HG03378 (cell line): ENCODE data around the gene ILK.
A peak's percentile ranks its signal among the peaks of the same experiment; 100 is the strongest.

Experiments
- ATAC-seq: cut with Tn5 transposase; IDR thresholded peaks from one replicate; pipeline ENCODE4 v1.9.1; 2021; ENCODE audit warnings: mild to moderate bottlenecking, moderate library complexity; ENCODE audit not compliant: unreplicated experiment

The ILK gene

GRCh38 chr11:6572215-6572614, 31.4 kb upstream of the ILK start:
- ATAC-seq = no peak

DNA sequence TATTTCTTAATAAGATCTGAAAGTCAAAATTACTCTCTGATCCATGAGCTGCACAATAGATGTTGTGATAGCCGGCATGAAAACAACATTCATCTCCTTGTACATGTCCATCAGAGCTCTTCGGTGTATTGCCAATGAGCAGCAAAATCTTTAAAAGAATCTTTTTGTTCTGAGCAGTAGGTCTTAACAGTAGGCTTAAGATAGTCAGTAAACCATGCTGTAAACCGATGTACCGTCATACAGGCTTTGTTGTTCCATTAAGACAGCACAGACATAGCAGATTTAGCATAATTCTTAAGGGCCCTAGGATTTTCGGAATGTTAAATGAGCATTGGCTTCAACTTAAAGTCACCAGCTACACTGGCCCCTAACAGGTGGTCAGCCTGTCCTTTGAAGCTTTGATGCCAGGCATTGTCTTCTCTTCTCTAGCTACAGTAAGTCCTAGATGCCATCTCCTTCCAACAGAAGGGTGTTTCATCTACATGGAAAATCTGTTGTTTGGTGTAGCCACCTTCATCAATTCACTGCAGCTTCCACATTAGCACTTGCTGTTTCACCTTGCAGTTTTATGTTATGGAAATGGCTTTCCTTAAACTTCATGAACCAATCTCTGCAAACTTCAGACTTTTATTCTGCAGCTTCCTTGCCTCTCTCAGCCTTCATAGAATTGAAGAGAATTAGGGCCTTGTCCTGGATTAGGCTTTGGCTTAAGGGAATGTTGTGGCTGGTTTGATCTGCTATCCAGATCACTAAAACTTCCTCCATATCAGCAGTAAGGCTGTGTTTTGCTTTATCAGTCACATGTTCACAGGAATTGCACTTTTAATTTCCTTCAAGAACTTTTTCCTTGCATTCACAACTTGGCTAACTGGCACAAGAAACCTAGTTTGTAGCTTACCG, 28.5 kb upstream of the ILK start:
- no peak for ATAC-seq

- no peak for ATAC-seq
These were observed 26.9 kb upstream of the ILK start for GRCh38 chr11:6576471-6577373.

- no peak for ATAC-seq
These were observed 25.4 kb upstream of the ILK start for GRCh38 chr11:6578134-6578533.

- ATAC-seq = no peak
These were observed 23.9 kb upstream of the ILK start for GRCh38 chr11:6579681-6580080.

- no peak for ATAC-seq
These were observed 20.0 kb upstream of the ILK start for GRCh38 chr11:6583584-6583983.

GRCh38 chr11:6584528-6584927, 19.0 kb upstream of the ILK start:
- ATAC-seq = no peak

DNA sequence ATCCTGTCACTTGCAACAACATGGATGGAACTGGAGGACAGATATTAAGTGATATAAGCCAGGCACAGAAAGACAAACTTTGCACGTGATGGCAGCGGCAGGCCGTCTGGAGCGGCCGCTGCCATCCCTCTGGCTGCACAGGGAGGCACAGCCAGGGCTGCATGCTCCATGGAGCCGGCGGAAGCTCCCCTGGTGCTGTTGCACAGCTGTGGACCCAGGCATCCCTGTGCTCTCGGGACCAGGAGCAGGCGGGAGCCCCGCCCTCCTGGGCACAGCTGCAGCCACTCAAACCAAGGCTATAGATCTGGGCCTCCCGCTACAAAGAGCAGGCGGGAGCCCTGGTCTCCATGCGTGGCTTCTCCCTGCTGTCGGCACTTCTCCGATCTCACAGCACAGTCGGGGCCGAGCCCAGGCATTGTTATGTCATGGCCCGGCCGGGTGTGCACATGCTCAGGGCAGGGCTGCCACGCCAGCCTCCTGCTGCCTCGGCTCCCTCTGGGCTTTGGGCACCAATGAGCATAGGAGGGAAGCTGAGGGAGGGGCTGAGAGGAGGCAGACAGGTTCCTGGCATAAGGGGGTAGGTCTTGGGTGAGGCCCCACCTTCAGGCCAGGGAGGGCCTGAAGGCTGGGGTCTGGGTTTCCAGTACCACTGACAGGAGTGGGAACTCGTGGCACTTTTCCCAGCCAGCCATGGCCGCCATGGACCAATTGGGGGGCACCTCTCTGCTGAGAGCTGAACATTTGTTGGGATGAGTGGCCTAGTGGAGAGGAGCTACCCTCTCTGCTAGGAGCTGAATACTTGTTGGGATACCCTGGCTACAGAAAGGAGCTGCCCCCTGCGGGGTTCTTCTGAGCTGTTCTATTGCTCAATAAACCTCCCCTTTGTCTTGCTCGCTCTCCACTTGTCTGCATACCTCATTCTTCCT, 16.9 kb upstream of the ILK start:
- no peak for ATAC-seq

DNA sequence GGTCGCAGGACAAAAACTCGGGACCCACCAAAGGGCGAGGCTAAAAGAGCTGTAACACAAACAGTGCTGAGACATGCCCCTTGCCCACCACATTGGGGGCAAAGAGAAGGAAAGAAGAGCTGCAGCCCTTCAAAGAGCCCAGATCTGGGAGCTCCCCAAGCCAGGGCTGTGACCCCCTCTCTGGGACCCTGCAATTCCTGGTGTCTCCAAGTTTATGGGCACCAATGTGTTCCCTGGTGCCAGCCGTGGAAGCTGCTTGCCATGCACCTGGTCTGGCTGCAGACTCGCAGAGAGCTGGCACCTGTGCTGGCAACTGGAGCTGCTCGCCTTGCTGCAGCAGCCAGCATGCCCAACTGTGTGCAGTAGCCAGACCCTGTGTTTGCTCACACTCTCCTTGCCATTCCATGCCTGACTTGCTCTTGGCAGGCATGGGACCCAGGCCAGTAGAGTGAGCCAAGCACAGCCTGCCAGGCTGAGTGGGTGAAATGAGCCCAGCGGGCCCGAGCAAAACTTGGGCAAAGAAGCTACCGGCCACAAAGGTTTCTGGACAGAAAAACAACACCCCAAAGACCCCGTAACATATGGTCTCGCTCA, 16.1 kb upstream of the ILK start:
- ATAC-seq = no peak

- no peak for ATAC-seq
These were observed 15.6 kb upstream of the ILK start for GRCh38 chr11:6588018-6588417.

GRCh38 chr11:6594142-6594768, 9.3 kb upstream of the ILK start:
- ATAC-seq = no peak

DNA sequence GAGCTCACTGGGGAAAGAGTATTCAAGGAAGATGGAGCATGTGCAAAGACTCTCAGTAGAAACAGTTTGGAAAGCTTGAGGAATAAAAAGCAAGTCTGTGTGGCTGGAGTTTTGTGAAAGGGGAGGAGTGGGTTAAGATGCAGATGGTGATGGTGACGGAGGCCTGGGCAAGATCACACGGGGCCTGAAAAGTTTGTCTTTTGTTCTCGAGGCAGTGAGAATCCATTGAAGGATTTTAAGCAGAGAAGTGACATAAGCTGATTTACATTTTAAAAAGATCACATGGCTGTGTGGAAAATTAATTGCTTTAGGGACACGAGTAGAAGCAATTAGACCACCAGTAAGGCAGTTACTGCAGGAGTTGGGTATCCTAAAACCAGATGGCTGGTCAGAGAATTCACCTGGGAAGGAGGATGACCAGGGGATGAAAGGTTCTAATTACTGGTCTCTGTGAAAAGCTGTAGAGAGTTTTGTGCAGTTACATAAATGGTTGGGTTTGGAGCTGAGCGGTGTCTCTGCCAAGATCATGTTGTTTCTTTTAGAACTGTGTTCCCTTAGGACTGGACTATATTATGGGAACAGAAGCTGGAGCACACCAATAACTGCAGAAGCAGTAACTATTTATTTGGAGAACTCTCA, 7.2 kb upstream of the ILK start:
- no peak for ATAC-seq

GRCh38 chr11:6598555-6598954, 5.0 kb upstream of the ILK start:
- no peak for ATAC-seq

DNA sequence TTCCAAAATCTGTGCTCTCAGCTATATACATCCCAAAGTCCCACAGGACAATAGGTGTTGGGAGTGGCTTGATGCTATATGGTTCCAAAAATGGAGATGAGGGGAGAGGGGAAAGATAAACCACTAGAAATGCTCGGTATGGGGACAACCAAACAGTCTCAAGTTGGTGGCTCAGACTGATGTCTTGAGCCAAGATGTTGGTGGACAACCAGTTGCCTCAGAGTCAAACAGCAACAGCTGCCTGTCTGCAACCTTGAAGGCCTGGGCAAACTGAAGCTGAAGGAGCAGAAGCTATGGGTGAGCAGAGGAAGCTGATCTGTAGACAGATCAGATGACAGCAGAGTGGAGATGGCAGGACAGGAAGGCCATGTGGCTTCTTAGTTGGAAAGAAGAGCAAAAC, 4.1 kb upstream of the ILK start:
- ATAC-seq = no peak

- ATAC-seq = no peak
These were observed 3.6 kb upstream of the ILK start for GRCh38 chr11:6599881-6600390.

DNA sequence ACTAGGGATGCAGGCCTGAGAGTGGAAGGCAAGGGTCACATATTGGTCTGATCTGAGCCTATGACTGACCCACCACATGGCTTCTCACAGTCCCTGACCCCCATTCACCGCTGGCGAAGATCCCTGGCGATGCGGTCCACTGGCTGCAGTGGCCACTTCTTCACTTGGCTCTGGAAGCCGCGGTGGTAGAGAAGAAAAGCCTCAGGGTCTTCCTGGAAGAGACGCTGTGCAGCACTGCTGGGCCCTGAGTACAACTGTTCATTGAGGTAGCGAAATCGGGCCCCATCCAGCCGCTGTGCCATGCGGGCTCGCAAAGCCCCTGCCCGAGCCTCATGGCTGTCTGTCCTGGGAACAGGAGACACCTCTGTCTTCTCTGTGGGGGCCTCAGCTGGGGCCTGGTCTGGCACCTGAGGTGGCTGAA, 2.5 kb upstream of the ILK start:
- no peak for ATAC-seq

DNA sequence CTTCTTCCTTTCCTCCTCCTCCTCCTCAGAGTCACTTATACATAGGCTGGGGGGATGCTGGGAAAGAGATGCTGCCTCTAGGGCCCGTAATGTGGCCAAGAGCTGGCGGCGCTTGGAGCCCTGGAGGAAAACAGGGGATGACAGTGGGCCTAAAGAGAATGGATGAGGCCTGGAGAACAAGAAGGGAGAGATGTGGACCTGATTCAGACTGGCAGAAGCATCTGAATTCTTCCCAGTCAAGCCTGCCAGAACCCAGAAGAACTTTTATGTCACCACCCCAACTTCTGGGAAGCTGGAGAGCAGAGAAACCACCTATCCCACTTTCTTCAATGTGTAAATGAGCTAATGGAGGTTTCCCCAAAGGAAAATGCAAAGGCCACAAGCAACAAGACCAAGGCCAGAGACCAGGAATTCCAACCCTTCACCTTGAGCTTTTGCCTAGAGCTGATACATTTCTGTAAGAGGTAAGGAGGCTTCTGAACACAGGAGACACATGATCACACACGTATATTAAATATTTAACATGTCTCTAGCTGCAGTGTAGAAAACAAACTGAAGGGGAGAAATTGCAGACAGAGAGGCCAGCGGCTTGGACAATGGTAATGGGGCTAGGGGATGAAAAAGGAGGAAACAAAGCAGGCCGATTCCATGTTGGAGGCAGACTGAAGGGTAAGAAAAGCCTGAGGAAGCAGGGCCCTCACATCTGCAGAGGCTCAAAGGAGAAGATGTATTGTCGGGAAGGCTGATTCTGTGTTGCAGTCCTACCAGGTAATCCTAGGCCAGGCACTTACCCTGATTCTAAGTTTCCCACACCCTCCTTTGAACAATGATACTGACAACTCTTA, 1.3 kb upstream of the ILK start:
- ATAC-seq = no peak

DNA sequence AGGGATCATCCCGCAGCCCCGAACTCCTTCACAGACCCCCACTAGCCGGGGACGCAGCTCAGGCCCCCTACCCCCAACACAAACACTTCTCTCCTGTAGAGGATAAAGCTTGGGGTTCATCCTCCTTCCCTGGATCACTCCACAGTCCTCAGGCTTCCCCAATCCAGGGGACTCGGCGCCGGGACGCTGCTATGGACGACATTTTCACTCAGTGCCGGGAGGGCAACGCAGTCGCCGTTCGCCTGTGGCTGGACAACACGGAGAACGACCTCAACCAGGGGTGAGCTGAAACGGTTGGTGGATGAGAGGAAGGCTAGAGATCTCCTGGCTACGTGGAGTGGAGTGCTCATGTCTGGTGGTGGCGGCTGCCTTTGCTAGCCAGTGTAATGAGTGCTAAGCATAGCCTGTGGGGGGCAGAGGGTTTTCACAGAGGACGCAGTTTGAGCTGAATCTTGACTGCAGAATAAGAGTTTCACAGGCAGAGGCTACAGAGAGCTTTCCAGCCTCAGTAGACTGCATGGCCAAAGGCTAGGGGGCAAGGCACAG, 580 bp downstream of the ILK start:
- peak; percentile 39 for ATAC-seq
